ENCODE data around the gene ZNF575. TPM values are rescaled to one million over a fixed set of nuclear protein-coding genes. Genes with fewer than 3 reads are reported as not detected.

Gene ZNF575
- 4.1 to 6.0 TPM (median 5.1 TPM) in 3 replicates for total RNA-seq
- long read RNA-seq, partial matches to known transcripts, result 0 of 14 reads
- long read RNA-seq, other reads (novel, unspliced or antisense), result 9 of 14 reads

- Mint-ChIP-seq H3K27ac (ENCODE audit: unreplicated experiment) (peak within 1 kb of the TSS; percentile 99), H3K9me3 (ENCODE audit: low read depth) (no peaks in the 10 kb centered on the region), H3K4me1 (ENCODE audit: low read depth) (peaks cover 26% of the 10 kb centered on the region), H3K36me3 (ENCODE audit: low read depth) (peaks cover 6% of the 10 kb centered on the region), H3K4me3 (ENCODE audit: unreplicated experiment) (peak within 1 kb of the TSS; percentile 89), H3K27me3 (ENCODE audit: low read depth) (no peaks in the 10 kb centered on the region)
- TF ChIP-seq CTCF (IDR thresholded peaks at IDR 0.05), result peak; percentile 16
- DNase-seq (ENCODE audit: low spot score), result peak; percentile 98
Observed at GRCh38 chr19:43532962-43533545, at the start of gene ZNF575. Gene ZNF575, plus strand, starts transcription at chr19:43533188. Its CDS starts 1,235 bp downstream, at chr19:43534423.

GRCh38 chr19:43483281-43483680, 49.7 kb upstream of the ZNF575 start:
- Mint-ChIP-seq H3K4me1 (ENCODE audit: low read depth) (no peaks in the 10 kb centered on the region), H3K9me3 (ENCODE audit: low read depth) (no peaks in the 10 kb centered on the region), H3K36me3 (ENCODE audit: low read depth) (no peaks in the 10 kb centered on the region), H3K27ac (ENCODE audit: unreplicated experiment) (no peak overlapping the region), H3K27me3 (ENCODE audit: low read depth) (no peaks in the 10 kb centered on the region), H3K4me3 (ENCODE audit: unreplicated experiment) (no peak overlapping the region)
- DNase-seq (ENCODE audit: low spot score), result no peak
- TF ChIP-seq CTCF (IDR thresholded peaks at IDR 0.05), result no peak

GRCh38 chr19:43485951-43486350, 47.0 kb upstream of the ZNF575 start:
- no peaks in the 10 kb centered on the region for H3K36me3 Mint-ChIP-seq (ENCODE audit: low read depth)
- no peak overlapping the region for H3K4me3 Mint-ChIP-seq (ENCODE audit: unreplicated experiment)
- no peaks in the 10 kb centered on the region for H3K4me1 Mint-ChIP-seq (ENCODE audit: low read depth)
- H3K9me3 Mint-ChIP-seq (ENCODE audit: low read depth), result no peaks in the 10 kb centered on the region
- no peak for TF ChIP-seq CTCF (IDR thresholded peaks at IDR 0.05)
- H3K27me3 Mint-ChIP-seq (ENCODE audit: low read depth), result no peaks in the 10 kb centered on the region
- no peak for DNase-seq (ENCODE audit: low spot score)
- no peak overlapping the region for H3K27ac Mint-ChIP-seq (ENCODE audit: unreplicated experiment)

GRCh38 chr19:43486412-43486811, 46.6 kb upstream of the ZNF575 start:
- TF ChIP-seq CTCF (IDR thresholded peaks at IDR 0.05), result no peak
- DNase-seq (ENCODE audit: low spot score), result no peak
- Mint-ChIP-seq H3K36me3 (ENCODE audit: low read depth) (no peaks in the 10 kb centered on the region), H3K4me1 (ENCODE audit: low read depth) (no peaks in the 10 kb centered on the region), H3K27me3 (ENCODE audit: low read depth) (no peaks in the 10 kb centered on the region), H3K4me3 (ENCODE audit: unreplicated experiment) (no peak overlapping the region), H3K9me3 (ENCODE audit: low read depth) (no peaks in the 10 kb centered on the region), H3K27ac (ENCODE audit: unreplicated experiment) (no peak overlapping the region)

- Mint-ChIP-seq H3K4me3 (ENCODE audit: unreplicated experiment) (no peak overlapping the region), H3K9me3 (ENCODE audit: low read depth) (no peaks in the 10 kb centered on the region), H3K27ac (ENCODE audit: unreplicated experiment) (no peak overlapping the region), H3K4me1 (ENCODE audit: low read depth) (no peaks in the 10 kb centered on the region), H3K27me3 (ENCODE audit: low read depth) (no peaks in the 10 kb centered on the region), H3K36me3 (ENCODE audit: low read depth) (no peaks in the 10 kb centered on the region)
- no peak for DNase-seq (ENCODE audit: low spot score)
- TF ChIP-seq CTCF (IDR thresholded peaks at IDR 0.05), result no peak
Observed at GRCh38 chr19:43488179-43488578, 44.8 kb upstream of the ZNF575 start.
